AG04449 (cell line): ENCODE results near the gene TBL1X.

Experiments used
- CTCF ChIA-PET: fragments of 350-600 bp; formaldehyde crosslinking; extraction: SDS; loops from one replicate; lab custom pipeline; 2021; ENCODE audit warnings: antibody characterized with exemption; lab: Yijun Ruan, JAX
- POLR2A ChIA-PET: fragments of 400-600, 350-600 bp; formaldehyde crosslinking; extraction: SDS; loops from one replicate; lab custom pipeline; 2020; ENCODE audit warnings: antibody characterized with exemption, inconsistent platforms; lab: Yijun Ruan, JAX
- DNase-seq: peaks from one replicate; pipeline ENCODE4 v3.0.0-alpha.2; 2010; ENCODE audit warnings: low read depth, low spot score
- H3K4me3 ChIP-seq: 2 replicates; pipeline ENCODE4 v1.5.1; 2011; ENCODE audit warnings: low read depth, mild to moderate bottlenecking, control low read depth, low read length
- CTCF ChIP-seq: IDR thresholded peaks from one replicate; pipeline ENCODE4 v1.5.1; 2011; ENCODE audit warnings: mild to moderate bottlenecking, moderate library complexity, low read length, control low read depth, inconsistent platforms; ENCODE audit not compliant: insufficient read depth; ENCODE audit errors: missing control alignments

Gene TBL1X

GRCh38 chrX:9597361-9598035 is 132.6 kb downstream of the TBL1X start:
- POLR2A ChIA-PET = no interaction called here
- CTCF ChIA-PET = interaction anchor here (0.6 to 1.1 kb wide), 2 partner anchors 32 to 853 kb away, joined by 3 read pairs; no protein-coding TSS in a partner anchor
- H3K4me3 ChIP-seq = no peak overlapping the region
- no peak for TF ChIP-seq CTCF
- DNase-seq = no peak

- H3K4me3 ChIP-seq = no peak overlapping the region
- no peak for TF ChIP-seq CTCF
- no peak for DNase-seq
- POLR2A ChIA-PET = no interaction called here
- CTCF ChIA-PET = no interaction called here
Measured at GRCh38 chrX:9598344-9598743, 133.5 kb downstream of the TBL1X start.

- ChIA-PET POLR2A (no interaction called here), CTCF (interaction anchor here (1.0 kb wide), 1 partner anchor 788 kb away, joined by 3 read pairs; no protein-coding TSS in a partner anchor)
- TF ChIP-seq CTCF = no peak
- DNase-seq = no peak
- H3K4me3 ChIP-seq = no peak overlapping the region
Measured at GRCh38 chrX:9604111-9604907, 139.5 kb downstream of the TBL1X start.

- CTCF ChIA-PET = interaction anchor here (1.0 kb wide), 1 partner anchor 789 kb away, joined by 3 read pairs; no protein-coding TSS in a partner anchor
- POLR2A ChIA-PET = no interaction called here
- TF ChIP-seq CTCF = no peak
- no peak overlapping the region for H3K4me3 ChIP-seq
- no peak for DNase-seq
Measured at GRCh38 chrX:9604908-9605306, 140.0 kb downstream of the TBL1X start.

- DNase-seq = no peak
- POLR2A ChIA-PET = no interaction called here
- CTCF ChIA-PET = interaction anchor here (1.0 kb wide), 1 partner anchor 789 kb away, joined by 3 read pairs; no protein-coding TSS in a partner anchor
- no peak for TF ChIP-seq CTCF
- no peak overlapping the region for H3K4me3 ChIP-seq
Measured at GRCh38 chrX:9605484-9605883, 140.6 kb downstream of the TBL1X start.

- DNase-seq = no peak
- POLR2A ChIA-PET = no interaction called here
- CTCF ChIA-PET = no interaction called here
- no peak for TF ChIP-seq CTCF
- H3K4me3 ChIP-seq = no peak overlapping the region
Measured at GRCh38 chrX:9606971-9607370, 142.1 kb downstream of the TBL1X start.
